Neural progenitor cell (in vitro differentiated cells): ENCODE results near the gene MICAL2. TPM values are rescaled to one million over a fixed set of nuclear protein-coding genes. Genes with fewer than 3 reads are reported as not detected.

ENCODE experiments used
- DNase-seq: peaks from one replicate; pipeline ENCODE4 v3.0.0-alpha.2; 2016; ENCODE audit warnings: low spot score
- H2AFZ ChIP-seq: fragments of 200-600 bp; sonication (generic); replicated peaks from 2 replicates; pipeline ENCODE4 v1.6.1; 2016; ENCODE audit warnings: antibody characterized with exemption
- H3F3A ChIP-seq: fragments of 200-600 bp; sonication (generic); 2 replicates; pipeline ENCODE4 v1.6.1; 2016; ENCODE audit warnings: antibody characterized with exemption, low read depth
- H3K27ac ChIP-seq: fragments of 200-600 bp; sonication (generic); 2 replicates; pipeline ENCODE4 v1.5.1; 2016; ENCODE audit warnings: mild to moderate bottlenecking
- H3K27me3 ChIP-seq: fragments of 200-600 bp; sonication (generic); 2 replicates; pipeline ENCODE4 v1.6.1; 2016; ENCODE audit warnings: mild to moderate bottlenecking, moderate library complexity
- H3K36me3 ChIP-seq: fragments of 200-600 bp; sonication (generic); 2 replicates; pipeline ENCODE4 v1.5.1; 2016
- H3K4me1 ChIP-seq: fragments of 200-600 bp; sonication (generic); 2 replicates; pipeline ENCODE4 v1.6.1; 2016; ENCODE audit warnings: mixed run types
- H3K4me2 ChIP-seq: fragments of 200-600 bp; sonication (generic); 2 replicates; pipeline ENCODE4 v1.6.1; 2016
- H3K4me3 ChIP-seq: fragments of 200-600 bp; sonication (generic); 2 replicates; pipeline ENCODE4 v1.5.1; 2016
- H3K79me2 ChIP-seq: fragments of 200-600 bp; sonication (generic); 2 replicates; pipeline ENCODE4 v1.6.1; 2016; ENCODE audit warnings: low read depth
- H3K9ac ChIP-seq: fragments of 200-600 bp; sonication (generic); 2 replicates; pipeline ENCODE4 v1.6.1; 2016
- H3K9me3 ChIP-seq: fragments of 200-600 bp; sonication (generic); 2 replicates; pipeline ENCODE4 v1.5.1; 2016; ENCODE audit warnings: low read depth
- H4K20me1 ChIP-seq: fragments of 200-600 bp; sonication (generic); 2 replicates; pipeline ENCODE4 v1.6.1; 2016; ENCODE audit warnings: low read depth
- H3K27ac Mint-ChIP-seq: 3 replicates; pipeline ENCODE4 v1.8.0; 2021; ENCODE audit warnings: mixed read lengths
- H3K27me3 Mint-ChIP-seq: 2 replicates; pipeline ENCODE4 v1.8.0; 2022; ENCODE audit warnings: low read depth, mild to moderate bottlenecking, inconsistent platforms, moderate library complexity, mixed read lengths; ENCODE audit not compliant: insufficient read depth
- H3K36me3 Mint-ChIP-seq: 3 replicates; pipeline ENCODE4 v1.8.0; 2021; ENCODE audit warnings: mixed read lengths
- H3K4me1 Mint-ChIP-seq: 3 replicates; pipeline ENCODE4 v1.8.0; 2021; ENCODE audit warnings: mixed read lengths
- H3K4me3 Mint-ChIP-seq: 3 replicates; pipeline ENCODE4 v1.8.0; 2021; ENCODE audit warnings: mild to moderate bottlenecking, moderate library complexity, mixed read lengths
- H3K9me3 Mint-ChIP-seq: 3 replicates; pipeline ENCODE4 v1.8.0; 2020; ENCODE audit warnings: mixed read lengths
- CTCF ChIP-seq: fragments of 200-600 bp; sonication (generic); IDR thresholded peaks from 2 replicates; pipeline ENCODE4 v1.5.1; 2017; ENCODE audit warnings: antibody characterized with exemption, mild to moderate bottlenecking
- EZH2 ChIP-seq: fragments of 200-600 bp; sonication (generic); IDR thresholded peaks from 2 replicates; pipeline ENCODE4 v1.6.1; 2017; ENCODE audit warnings: antibody characterized with exemption, mild to moderate bottlenecking, moderate library complexity
- EZH2phosphoT487 ChIP-seq: fragments of 200-600 bp; sonication (generic); IDR thresholded peaks from 2 replicates; pipeline ENCODE4 v1.6.1; 2017; ENCODE audit warnings: antibody characterized with exemption
- total RNA-seq: library from RNA; depleted of rRNA; stranded (reverse); fragments of >200 nt; gene quantifications from 2 replicates; pipeline ENCODE4 v1.2.3, GENCODE V29; 2015; ENCODE audit warnings: low replicate concordance

Gene MICAL2
- total RNA-seq, 1 donor from 2014 or later = 0.60 TPM

GRCh38 chr11:12245091-12245490 lies 134.7 kb downstream of the MICAL2 start:
- no peak overlapping the region for H3K4me2 ChIP-seq
- H3K4me1 ChIP-seq = peaks cover 27% of the 10 kb centered on the region
- H2AFZ ChIP-seq = no peak overlapping the region
- no peaks in the 10 kb centered on the region for H3K36me3 ChIP-seq
- TF ChIP-seq EZH2 = no peak
- TF ChIP-seq CTCF = no peak
- TF ChIP-seq EZH2phosphoT487 = no peak
- Mint-ChIP-seq H3K4me3 (no peak overlapping the region), H3K27me3 (peaks cover 8% of the 10 kb centered on the region), H3K27ac (no peak overlapping the region), H3K4me1 (peaks cover 13% of the 10 kb centered on the region), H3K9me3 (no peaks in the 10 kb centered on the region), H3K36me3 (no peaks in the 10 kb centered on the region)
- no peaks in the 10 kb centered on the region for H4K20me1 ChIP-seq
- H3K4me3 ChIP-seq = no peak overlapping the region
- H3K9ac ChIP-seq = no peak overlapping the region
- no peaks in the 10 kb centered on the region for H3K79me2 ChIP-seq
- no peaks in the 10 kb centered on the region for H3K9me3 ChIP-seq
- no peak for DNase-seq
- H3F3A ChIP-seq = no peaks in the 10 kb centered on the region
- H3K27ac ChIP-seq = no peak overlapping the region
- no peaks in the 10 kb centered on the region for H3K27me3 ChIP-seq

- Mint-ChIP-seq H3K4me3 (no peak overlapping the region), H3K27ac (no peak overlapping the region), H3K4me1 (peaks cover 13% of the 10 kb centered on the region), H3K27me3 (peaks cover 8% of the 10 kb centered on the region), H3K36me3 (no peaks in the 10 kb centered on the region), H3K9me3 (no peaks in the 10 kb centered on the region)
- Histone ChIP-seq H3K27ac (no peak overlapping the region), H4K20me1 (no peaks in the 10 kb centered on the region), H3K9me3 (no peaks in the 10 kb centered on the region), H3F3A (no peaks in the 10 kb centered on the region), H2AFZ (no peak overlapping the region), H3K27me3 (no peaks in the 10 kb centered on the region), H3K9ac (no peak overlapping the region), H3K79me2 (no peaks in the 10 kb centered on the region), H3K4me1 (peaks cover 27% of the 10 kb centered on the region), H3K36me3 (no peaks in the 10 kb centered on the region), H3K4me3 (no peak overlapping the region), H3K4me2 (no peak overlapping the region)
- DNase-seq = no peak
- TF ChIP-seq EZH2phosphoT487 (no peak), EZH2 (no peak), CTCF (no peak)
These were observed 135.2 kb downstream of the MICAL2 start for GRCh38 chr11:12245549-12246016.

- TF ChIP-seq EZH2 (no peak), EZH2phosphoT487 (no peak), CTCF (no peak)
- Mint-ChIP-seq H3K4me3 (no peak overlapping the region), H3K27me3 (peaks cover 8% of the 10 kb centered on the region), H3K36me3 (no peaks in the 10 kb centered on the region), H3K4me1 (peaks cover 16% of the 10 kb centered on the region), H3K27ac (no peak overlapping the region), H3K9me3 (no peaks in the 10 kb centered on the region)
- Histone ChIP-seq H3K9me3 (no peaks in the 10 kb centered on the region), H3F3A (no peaks in the 10 kb centered on the region), H3K27me3 (no peaks in the 10 kb centered on the region), H3K27ac (no peak overlapping the region), H3K9ac (no peak overlapping the region), H2AFZ (no peak overlapping the region), H3K79me2 (no peaks in the 10 kb centered on the region), H3K4me3 (no peak overlapping the region), H3K4me1 (peaks cover 31% of the 10 kb centered on the region), H4K20me1 (no peaks in the 10 kb centered on the region), H3K4me2 (no peak overlapping the region), H3K36me3 (no peaks in the 10 kb centered on the region)
- DNase-seq = no peak
These were observed 135.8 kb downstream of the MICAL2 start for GRCh38 chr11:12246147-12246546.
